SK-N-SH (cell line): Measurements from ENCODE around the gene EFHD1.

Experiments used
- CTCF ChIP-seq: fragments of 200-600 bp; sonication (generic); IDR thresholded peaks from 2 replicates; pipeline ENCODE4 v1.6.1; 2017; ENCODE audit warnings: antibody characterized with exemption, mild to moderate bottlenecking, moderate library complexity
- EZH2phosphoT487 ChIP-seq: fragments of 200-600 bp; sonication (generic); IDR thresholded peaks from 2 replicates; pipeline ENCODE4 v1.6.1; 2017; ENCODE audit warnings: low read depth, mixed run types, mild to moderate bottlenecking, antibody characterized with exemption, moderate library complexity, borderline replicate concordance
- FOXM1 ChIP-seq: IDR thresholded peaks from 2 replicates; pipeline ENCODE4 v1.4.0; 2012; ENCODE audit warnings: low read depth, mild to moderate bottlenecking
- GABPA ChIP-seq: IDR thresholded peaks from 2 replicates; pipeline ENCODE4 v1.4.0; 2012; ENCODE audit warnings: low read depth, mild to moderate bottlenecking
- MAX ChIP-seq: IDR thresholded peaks from 2 replicates; pipeline ENCODE4 v1.4.0; 2012; ENCODE audit warnings: low read depth
- POLR2AphosphoS5 ChIP-seq: IDR thresholded peaks from 2 replicates; pipeline ENCODE4 v1.6.1; 2012; ENCODE audit warnings: low read depth, low read length
- RCOR1 ChIP-seq: fragments of 150-350 bp; IDR thresholded peaks from 2 replicates; pipeline ENCODE4 v1.6.1; 2017; ENCODE audit warnings: antibody characterized with exemption, low read length
- RXRA ChIP-seq: IDR thresholded peaks from 2 replicates; pipeline ENCODE4 v1.4.0; 2012; ENCODE audit warnings: low read depth, mild to moderate bottlenecking, borderline replicate concordance
- SIN3A ChIP-seq: IDR thresholded peaks from 2 replicates; pipeline ENCODE4 v1.6.1; 2012; ENCODE audit warnings: low read depth, mild to moderate bottlenecking, low read length, moderate library complexity, borderline replicate concordance
- TAF1 ChIP-seq: IDR thresholded peaks from 2 replicates; pipeline ENCODE4 v1.6.1; 2012; ENCODE audit warnings: low read depth, mild to moderate bottlenecking, low read length, moderate library complexity, borderline replicate concordance
- TCF12 ChIP-seq: IDR thresholded peaks from 2 replicates; pipeline ENCODE4 v1.4.0; 2012
- USF1 ChIP-seq: IDR thresholded peaks from 2 replicates; pipeline ENCODE4 v1.4.0; 2012; ENCODE audit warnings: low read depth, borderline replicate concordance
- USF2 ChIP-seq: fragments of 150-350 bp; IDR thresholded peaks from 2 replicates; pipeline ENCODE4 v1.6.1; 2017; ENCODE audit warnings: antibody characterized with exemption, low read length, low read depth, borderline replicate concordance
- YY1 ChIP-seq: IDR thresholded peaks from 2 replicates; pipeline ENCODE4 v1.4.0; 2012; ENCODE audit warnings: low read depth, mild to moderate bottlenecking

GRCh38 chr2:232672588-232672987, 39.2 kb downstream of the EFHD1 start:
- TF ChIP-seq POLR2AphosphoS5 = no peak
- no peak for TF ChIP-seq CTCF
- TF ChIP-seq MAX = no peak
- TF ChIP-seq YY1 = no peak
- no peak for TF ChIP-seq USF2
- TF ChIP-seq RXRA = no peak
- TF ChIP-seq FOXM1 = no peak
- TF ChIP-seq EZH2phosphoT487 = no peak
- TF ChIP-seq GABPA = no peak
- no peak for TF ChIP-seq TCF12
- TF ChIP-seq USF1 = no peak
- no peak for TF ChIP-seq RCOR1
- TF ChIP-seq SIN3A = no peak
- no peak for TF ChIP-seq TAF1
